Esophagus squamous epithelium (tissue), 5 donors: ENCODE results near the gene TBC1D5. TPM values are rescaled to one million over a fixed set of nuclear protein-coding genes. Genes with fewer than 3 reads are reported as not detected.

Experiments
- DNase-seq: peaks from one replicate; lab custom pipeline; 2025; lab: John Stamatoyannopoulos, UW
- H3K27ac ChIP-seq, 4 donors: fragments of 200-600 bp; sonication (generic); one replicate each; pipeline ENCODE4 v1.5.1; 2016 to 2019; ENCODE audit warnings: mild to moderate bottlenecking in 1 of 4
- H3K27me3 ChIP-seq, 4 donors: fragments of 200-600 bp; sonication (generic); 1 replicate in 3 of 4; 2 replicates in 1 of 4; pipeline versions ENCODE4 v1.5.1 to v1.6.0; 2017 to 2021; ENCODE audit warnings: antibody characterized with exemption in 1 of 4
- H3K36me3 ChIP-seq, 3 donors: fragments of 200-600 bp; sonication (generic); one replicate each; pipeline ENCODE4 v1.5.1; 2016 to 2019
- H3K4me1 ChIP-seq, 3 donors: fragments of 200-600 bp; sonication (generic); one replicate each; pipeline ENCODE4 v1.5.1; 2017 to 2019
- H3K4me3 ChIP-seq, 4 donors: fragments of 200-600 bp; sonication (generic); 1 replicate in 3 of 4; 2 replicates in 1 of 4; pipeline ENCODE4 v1.5.1; 2016 to 2019; ENCODE audit warnings: mild to moderate bottlenecking in 2 of 4, moderate library complexity in 1 of 4
- H3K9me3 ChIP-seq, 3 donors: fragments of 200-600 bp; sonication (generic); one replicate each; pipeline ENCODE4 v1.5.1; 2016 to 2019
- POLR2A ChIP-seq, 4 donors: fragments of 450-650 bp; IDR thresholded peaks; one replicate each; pipeline ENCODE4 v1.6.1; 2017; ENCODE audit warnings: antibody characterized with exemption in 4 of 4, mild to moderate bottlenecking in 4 of 4, moderate library complexity in 3 of 4
- WGBS, 2 donors: methylation state at CpG; one replicate each; pipeline ENCODE4 v1.1.5; 2018; 5-methylcytosine and 5-hydroxymethylcytosine counted together
- intact Hi-C: fragments of 100-400 bp; cut with DNase I; formaldehyde crosslinking; loops from one replicate; pipeline ENCODE4 v1.15.0; 2022
- total RNA-seq, 4 donors: library from RNA; depleted of rRNA; stranded (reverse); fragments of >200 nt; gene quantifications; one replicate each; pipeline ENCODE4 v1.1.0, GENCODE V29; 2016
- TF ChIP-seq, protein P1 (sequence below), 6 experiments: fragments of 450-650 bp in 4 of 6; fragments of 200-600 bp in 2 of 6; sonication (generic) in 2 of 6; IDR thresholded peaks; one replicate each; pipeline ENCODE4 v1.5.1; 2016 to 2019; ENCODE audit warnings: antibody characterized with exemption in 6 of 6, mild to moderate bottlenecking in 4 of 6, moderate library complexity in 4 of 6
- donor health status: DM: yes; HTN: yes; CAD: no.

TBC1D5 gene
- total RNA-seq, 4 donors from 2014 or later: 32.8 to 56.1 (median 39.9) TPM

DNA sequence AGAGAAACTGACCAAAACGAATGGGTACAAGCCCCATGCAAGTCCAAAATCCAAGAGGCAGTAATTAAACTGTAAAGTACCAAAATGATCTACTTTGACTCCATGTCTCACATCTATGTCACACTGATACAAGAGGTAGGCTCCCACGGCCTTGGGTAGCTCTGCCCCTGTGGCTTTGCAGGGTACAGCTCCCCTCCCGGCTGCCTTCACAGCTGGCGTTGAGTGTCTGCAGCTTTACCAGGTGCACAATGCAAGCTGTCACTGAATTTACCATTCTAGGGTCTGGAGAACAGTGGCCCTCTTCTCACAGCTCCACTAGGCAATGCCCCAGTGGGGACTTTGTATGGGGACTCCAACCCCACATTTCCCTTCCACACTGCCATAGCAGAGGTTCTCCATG lies 308.6 kb downstream of the TBC1D5 start:
- no peak for DNase-seq
- Histone ChIP-seq H3K4me3 (no peak overlapping the region), H3K9me3 (no peaks in the 10 kb centered on the region), H3K27me3 (no peaks in the 10 kb centered on the region), H3K27ac (no peak overlapping the region), H3K4me1 (no peaks in the 10 kb centered on the region), H3K36me3 (no peaks in the 10 kb centered on the region)
- intact Hi-C loops: loop anchor here (5.0 kb wide), 1 partner anchor 398 kb away; no protein-coding TSS in a partner anchor
- TF ChIP-seq, protein P1, sequence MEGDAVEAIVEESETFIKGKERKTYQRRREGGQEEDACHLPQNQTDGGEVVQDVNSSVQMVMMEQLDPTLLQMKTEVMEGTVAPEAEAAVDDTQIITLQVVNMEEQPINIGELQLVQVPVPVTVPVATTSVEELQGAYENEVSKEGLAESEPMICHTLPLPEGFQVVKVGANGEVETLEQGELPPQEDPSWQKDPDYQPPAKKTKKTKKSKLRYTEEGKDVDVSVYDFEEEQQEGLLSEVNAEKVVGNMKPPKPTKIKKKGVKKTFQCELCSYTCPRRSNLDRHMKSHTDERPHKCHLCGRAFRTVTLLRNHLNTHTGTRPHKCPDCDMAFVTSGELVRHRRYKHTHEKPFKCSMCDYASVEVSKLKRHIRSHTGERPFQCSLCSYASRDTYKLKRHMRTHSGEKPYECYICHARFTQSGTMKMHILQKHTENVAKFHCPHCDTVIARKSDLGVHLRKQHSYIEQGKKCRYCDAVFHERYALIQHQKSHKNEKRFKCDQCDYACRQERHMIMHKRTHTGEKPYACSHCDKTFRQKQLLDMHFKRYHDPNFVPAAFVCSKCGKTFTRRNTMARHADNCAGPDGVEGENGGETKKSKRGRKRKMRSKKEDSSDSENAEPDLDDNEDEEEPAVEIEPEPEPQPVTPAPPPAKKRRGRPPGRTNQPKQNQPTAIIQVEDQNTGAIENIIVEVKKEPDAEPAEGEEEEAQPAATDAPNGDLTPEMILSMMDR (IDR thresholded peaks at IDR 0.05): no peak
- no peak for TF ChIP-seq POLR2A (IDR thresholded peaks at IDR 0.05)
- WGBS, 2 donors: 88 to 90% methylated on average over 1 to 4 of the region's 4 CpGs

DNA sequence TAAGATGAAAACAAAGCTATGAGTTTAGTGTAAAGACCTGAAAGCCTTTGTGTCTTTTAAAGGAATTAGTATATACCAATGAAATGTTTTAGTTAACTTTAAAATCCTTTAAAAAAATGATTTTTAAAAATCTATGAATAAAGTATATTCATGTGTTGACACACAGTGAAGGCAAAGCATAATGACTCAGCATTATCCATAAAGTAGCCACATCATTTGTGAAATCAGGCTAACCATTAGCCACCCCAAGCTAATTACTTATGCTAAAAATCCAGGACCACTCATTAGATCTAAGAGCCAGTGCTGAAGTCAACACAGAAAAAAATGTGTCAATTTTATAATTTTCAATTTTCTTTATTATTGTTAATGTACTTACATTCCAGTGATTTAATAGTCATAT lies 310.2 kb downstream of the TBC1D5 start:
- DNase-seq: no peak
- Histone ChIP-seq H3K36me3 (no peaks in the 10 kb centered on the region), H3K27ac (no peak overlapping the region), H3K4me3 (no peak overlapping the region), H3K4me1 (no peaks in the 10 kb centered on the region), H3K9me3 (no peaks in the 10 kb centered on the region), H3K27me3 (no peaks in the 10 kb centered on the region)
- intact Hi-C loops: loop anchor here (5.0 kb wide), 1 partner anchor 400 kb away; no protein-coding TSS in a partner anchor
- TF ChIP-seq, protein P1 (IDR thresholded peaks at IDR 0.05): no peak
- no peak for TF ChIP-seq POLR2A (IDR thresholded peaks at IDR 0.05)

DNA sequence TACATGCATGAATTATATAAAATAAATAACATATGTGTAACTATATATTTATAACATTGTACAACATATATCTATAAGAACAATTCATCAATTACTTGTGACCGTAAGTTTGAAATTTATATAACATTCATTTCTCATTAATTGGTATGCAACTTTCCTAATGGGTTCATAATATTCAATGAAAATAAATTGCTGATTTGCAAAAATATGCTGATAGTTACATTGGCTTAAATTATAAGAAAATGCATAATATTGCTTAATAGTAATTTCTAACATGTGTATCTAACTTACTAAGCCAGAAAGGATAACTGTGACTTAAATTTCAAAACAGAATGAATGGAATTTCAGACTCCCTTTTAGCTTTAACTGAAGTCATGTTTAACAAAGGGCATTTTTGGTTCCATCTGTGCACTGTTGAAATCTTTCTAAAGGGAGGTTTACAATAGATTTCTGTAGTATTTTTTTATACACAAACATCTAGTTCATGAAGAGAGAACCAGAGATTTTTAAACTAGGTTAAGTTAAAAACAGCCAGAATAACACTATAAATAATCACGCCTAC lies 310.9 kb downstream of the TBC1D5 start:
- DNase-seq: no peak
- no peak for TF ChIP-seq POLR2A (IDR thresholded peaks at IDR 0.05)
- TF ChIP-seq, protein P1 (IDR thresholded peaks at IDR 0.05): no peak
- 90 to 94% methylated on average over 2 of the region's 2 CpGs for WGBS, 2 donors
- no peaks in the 10 kb centered on the region for H3K27me3 ChIP-seq
- H3K9me3 ChIP-seq: no peaks in the 10 kb centered on the region
- H3K36me3 ChIP-seq: no peaks in the 10 kb centered on the region
- H3K4me1 ChIP-seq: no peaks in the 10 kb centered on the region
- intact Hi-C loops: loop anchor here (5.0 kb wide), 1 partner anchor 401 kb away; no protein-coding TSS in a partner anchor
- H3K4me3 ChIP-seq: no peak overlapping the region
- no peak overlapping the region for H3K27ac ChIP-seq

DNA sequence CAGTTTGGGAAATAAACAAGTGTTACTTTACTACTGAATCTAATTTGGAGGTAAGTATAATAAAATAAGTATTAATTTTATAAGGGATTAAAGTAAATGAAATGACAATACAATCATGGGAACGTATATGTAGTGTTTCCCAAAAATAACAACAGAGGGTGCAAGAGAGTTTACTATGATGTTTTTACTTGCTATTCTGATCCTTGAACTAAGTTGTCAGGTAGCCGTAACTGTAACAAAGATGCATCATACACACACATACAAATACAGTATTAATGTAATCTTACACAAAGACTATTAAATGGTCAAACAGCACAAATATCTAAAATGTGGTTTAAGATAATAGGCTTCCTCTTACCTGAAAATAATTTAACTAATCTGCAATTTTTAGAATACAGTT lies 311.4 kb downstream of the TBC1D5 start:
- WGBS, 2 donors: 12 to 15% methylated on average over 2 of the region's 2 CpGs
- DNase-seq: no peak
- no peaks in the 10 kb centered on the region for H3K27me3 ChIP-seq
- intact Hi-C loops: loop anchor here (5.0 kb wide), 1 partner anchor 401 kb away; no protein-coding TSS in a partner anchor
- H3K4me3 ChIP-seq: no peak overlapping the region
- H3K9me3 ChIP-seq: no peaks in the 10 kb centered on the region
- H3K4me1 ChIP-seq: no peaks in the 10 kb centered on the region
- H3K27ac ChIP-seq: no peak overlapping the region
- no peaks in the 10 kb centered on the region for H3K36me3 ChIP-seq
- no peak for TF ChIP-seq POLR2A (IDR thresholded peaks at IDR 0.05)
- TF ChIP-seq, protein P1 (IDR thresholded peaks at IDR 0.05): peak in 4 of 6 experiments; percentile 15 to 59 (median 27)

DNA sequence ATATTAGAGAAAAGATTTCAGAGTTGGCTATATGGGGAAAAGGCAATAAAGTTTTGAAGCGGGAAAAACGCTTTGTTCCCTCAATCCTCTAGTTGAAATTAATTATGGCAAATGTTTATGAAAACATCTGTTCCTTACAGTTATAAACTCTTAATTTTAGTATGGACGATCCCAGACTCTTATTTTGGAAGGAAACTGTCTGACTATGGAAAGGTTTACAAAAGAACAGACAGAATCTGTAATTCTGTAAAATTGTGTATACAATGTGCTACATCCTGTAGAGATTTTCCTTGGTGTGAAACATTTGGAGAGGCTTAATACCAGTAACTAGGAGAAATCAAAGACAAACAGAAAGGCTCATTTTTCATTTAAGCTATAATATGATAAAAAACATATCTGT lies 311.8 kb downstream of the TBC1D5 start:
- H3K36me3 ChIP-seq: no peaks in the 10 kb centered on the region
- no peak overlapping the region for H3K4me3 ChIP-seq
- no peak for DNase-seq
- no peak overlapping the region for H3K27ac ChIP-seq
- no peaks in the 10 kb centered on the region for H3K9me3 ChIP-seq
- H3K4me1 ChIP-seq: no peaks in the 10 kb centered on the region
- TF ChIP-seq, protein P1 (IDR thresholded peaks at IDR 0.05): no peak
- TF ChIP-seq POLR2A (IDR thresholded peaks at IDR 0.05): no peak
- intact Hi-C loops: loop anchor here (5.0 kb wide), 1 partner anchor 402 kb away; no protein-coding TSS in a partner anchor
- WGBS, 2 donors: 70 to 71% methylated on average over 3 of the region's 3 CpGs
- no peaks in the 10 kb centered on the region for H3K27me3 ChIP-seq
